GM18517 (cell line): ENCODE measurements around the gene TBC1D20.

Source experiments
- ATAC-seq: cut with Tn5 transposase; IDR thresholded peaks from one replicate; pipeline ENCODE4 v1.9.1; 2021; ENCODE audit warnings: mild to moderate bottlenecking, moderate library complexity; ENCODE audit not compliant: unreplicated experiment

Gene TBC1D20

DNA sequence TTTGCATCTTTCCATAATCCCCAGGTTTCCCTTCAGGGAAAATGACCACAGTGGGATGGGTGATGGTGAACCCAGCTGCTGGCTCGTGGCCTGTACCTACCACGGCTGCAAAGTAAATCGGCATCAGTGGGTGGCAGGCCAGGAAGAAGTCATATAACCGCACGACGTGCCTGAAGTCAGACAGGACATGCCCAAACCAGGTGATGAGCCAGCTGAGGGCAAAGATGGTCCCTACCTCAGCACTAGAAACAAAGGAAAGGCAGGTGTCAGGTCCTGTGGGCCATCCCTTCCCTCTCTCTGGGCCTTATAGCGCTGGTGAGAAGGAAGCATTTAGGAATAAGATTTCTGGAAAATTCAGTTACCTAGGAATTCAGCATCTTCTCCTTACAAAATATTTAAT is 22.2 kb downstream of the TBC1D20 start:
- ATAC-seq: no peak

DNA sequence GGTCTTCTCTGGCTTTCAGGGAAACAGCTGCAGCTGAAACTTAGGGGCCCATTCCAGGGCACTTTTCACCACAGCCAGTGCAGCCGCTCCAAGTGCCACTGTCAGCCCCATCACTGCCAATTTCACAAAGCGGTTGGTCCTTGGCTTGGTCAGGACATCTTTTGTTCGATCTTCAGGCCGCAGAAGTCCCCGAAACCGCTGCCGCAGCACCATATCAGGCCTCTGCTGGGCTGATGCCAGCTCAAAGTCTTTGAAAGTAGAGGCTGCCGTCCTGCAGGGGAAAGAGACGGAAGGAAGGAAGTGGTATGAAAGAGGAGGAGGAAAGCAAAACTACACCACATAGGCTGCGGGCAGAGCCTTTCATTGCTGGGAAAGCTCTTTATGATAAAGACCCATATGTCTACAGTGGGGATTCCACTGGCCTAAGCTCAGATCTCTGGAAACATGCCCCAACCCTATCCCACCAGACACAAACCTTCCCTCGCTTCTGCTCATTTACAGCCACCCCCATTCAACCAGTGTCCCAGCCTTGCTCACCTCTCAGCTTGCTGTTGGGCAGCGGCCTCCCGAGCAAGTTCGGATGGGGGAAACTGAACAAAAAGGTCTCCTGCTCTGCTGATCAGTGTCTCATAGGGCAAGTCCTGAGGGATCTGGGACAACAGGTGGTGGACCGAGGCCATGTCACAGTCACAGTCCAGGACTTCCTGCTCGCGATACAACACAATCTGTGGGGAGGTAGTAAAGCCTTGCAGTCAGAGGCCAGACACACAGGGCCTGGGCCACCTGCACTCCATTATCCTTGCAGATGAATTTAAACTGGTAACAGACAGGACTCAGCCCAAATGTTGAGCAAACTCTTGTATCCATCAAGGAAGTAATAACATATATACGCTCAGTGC is 23.5 kb downstream of the TBC1D20 start:
- no peak for ATAC-seq

DNA sequence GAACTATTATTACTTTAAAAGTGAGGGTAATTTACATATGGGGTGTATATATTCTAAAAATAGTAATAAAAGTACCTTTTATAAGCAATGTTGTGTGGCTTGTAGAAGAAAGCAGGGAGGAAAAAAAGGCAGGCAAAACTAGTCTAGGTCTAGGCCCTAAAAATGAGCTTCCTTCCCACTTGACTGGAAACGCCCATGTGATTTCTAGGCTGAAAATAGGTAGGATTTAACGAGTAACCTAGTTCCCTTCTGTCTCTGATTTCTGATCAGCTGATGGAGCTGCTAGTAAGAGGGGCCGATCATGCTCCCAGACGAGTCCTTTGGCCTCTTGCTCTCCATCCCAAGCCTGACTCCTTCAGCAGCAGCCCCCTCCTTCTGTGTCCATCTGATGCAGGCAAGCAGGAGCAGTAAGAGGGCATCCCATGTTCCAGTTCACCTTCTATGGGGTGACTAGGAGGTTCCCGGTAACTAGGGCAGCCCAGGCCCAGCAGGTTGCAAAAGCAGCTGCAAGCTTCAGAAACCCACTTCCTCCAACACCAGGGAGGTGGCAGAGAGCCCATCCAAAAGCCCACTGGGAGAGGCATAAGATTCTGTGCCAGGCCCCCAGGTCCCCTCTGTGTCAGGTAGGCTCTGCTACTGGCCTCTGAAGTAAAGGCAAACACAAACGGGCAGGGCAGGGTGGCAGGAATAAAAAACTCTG is 24.4 kb downstream of the TBC1D20 start:
- ATAC-seq: no peak

DNA sequence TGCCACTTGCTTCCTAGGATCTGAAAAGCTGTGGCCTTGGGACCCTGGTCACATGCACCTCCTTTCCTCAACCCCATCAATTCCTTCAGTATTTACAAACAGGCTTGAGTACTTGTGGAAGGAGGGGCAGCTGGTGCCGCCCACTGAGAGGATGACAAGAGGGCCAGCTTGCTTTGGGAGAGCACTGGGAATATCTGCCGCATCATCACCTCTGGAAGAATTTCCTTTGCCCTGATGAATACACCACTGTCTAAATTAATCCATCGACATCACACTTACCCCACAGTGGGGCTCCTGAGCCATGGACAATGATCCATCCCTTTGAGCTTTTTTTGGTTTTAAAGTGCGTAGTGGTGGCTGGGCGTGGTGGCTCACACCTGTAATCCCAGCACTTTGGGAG is 25.9 kb downstream of the TBC1D20 start:
- ATAC-seq: no peak

DNA sequence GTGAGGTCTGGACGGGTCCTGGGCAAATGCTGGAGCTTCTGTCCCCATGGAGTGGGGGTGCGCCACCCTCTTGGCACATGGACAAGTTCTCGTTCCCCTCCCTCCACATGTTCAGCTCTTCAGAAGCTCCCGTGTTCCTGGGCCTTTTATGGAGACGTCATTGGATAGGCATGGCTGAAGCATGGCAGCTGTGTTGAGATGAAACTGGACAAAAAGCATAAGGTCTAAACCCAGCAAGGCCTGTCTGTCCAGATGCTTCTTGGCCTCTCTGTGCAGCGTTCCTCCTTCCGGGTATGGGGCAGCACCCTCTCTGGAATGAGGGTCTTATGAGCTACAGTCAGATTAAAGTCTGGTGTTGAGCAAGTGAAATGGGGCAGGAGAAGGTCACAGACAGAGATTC is 26.8 kb downstream of the TBC1D20 start:
- ATAC-seq: no peak

DNA sequence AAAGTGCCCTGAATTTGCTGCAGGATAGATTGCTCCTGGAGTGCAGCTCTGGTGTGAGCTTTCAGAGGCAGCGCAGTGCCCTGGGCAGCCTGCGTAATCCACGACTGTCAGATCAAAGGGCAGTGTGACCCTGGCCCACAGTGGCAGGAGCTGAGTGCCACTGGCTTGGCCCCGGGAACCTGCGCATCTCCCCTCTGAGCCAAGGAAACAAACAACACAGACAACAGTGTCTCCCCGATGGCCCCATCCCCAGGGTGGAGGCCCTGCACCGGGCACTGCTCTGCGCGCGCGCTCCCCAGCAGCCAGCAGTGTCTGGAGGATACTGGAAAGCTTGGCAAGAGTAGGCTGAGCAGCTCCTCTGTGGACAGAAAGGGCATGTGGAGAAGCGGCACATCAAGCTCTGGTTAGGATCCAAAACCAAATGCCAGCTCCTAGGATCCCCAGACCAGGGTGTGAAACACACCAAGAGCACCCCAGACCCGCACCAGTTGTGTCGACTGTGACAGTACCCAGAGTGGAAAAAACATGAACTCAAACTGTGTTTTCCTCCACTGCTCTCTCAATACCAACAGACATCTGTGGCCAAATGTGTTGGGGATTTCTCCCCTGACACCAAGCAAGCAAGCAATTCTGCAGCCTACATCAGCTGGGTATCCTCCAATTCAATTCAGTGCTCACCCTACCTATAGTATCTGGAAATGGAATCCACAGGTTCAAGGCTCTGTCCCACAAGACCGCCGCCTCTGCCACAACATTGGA is 27.5 kb downstream of the TBC1D20 start:
- no peak for ATAC-seq

DNA sequence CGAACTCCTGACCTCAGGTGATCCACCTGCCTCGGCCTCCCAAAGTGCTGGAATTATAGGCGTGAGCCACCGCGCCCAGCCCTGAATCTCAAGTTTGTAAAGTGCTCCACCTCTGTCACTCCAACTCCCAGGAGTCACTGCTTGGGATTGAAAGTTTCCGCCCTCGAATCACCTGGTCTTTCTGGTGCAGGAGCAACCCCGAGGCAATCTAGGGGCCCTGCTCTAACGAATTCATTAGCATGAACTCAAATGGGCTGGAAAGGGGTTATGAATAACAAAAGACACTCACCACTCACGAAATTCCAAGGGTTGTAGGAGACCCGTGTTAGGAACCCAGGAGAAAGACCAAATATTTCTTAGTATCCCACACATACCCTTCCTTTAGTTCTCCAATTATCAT is 28.1 kb downstream of the TBC1D20 start:
- ATAC-seq: no peak

DNA sequence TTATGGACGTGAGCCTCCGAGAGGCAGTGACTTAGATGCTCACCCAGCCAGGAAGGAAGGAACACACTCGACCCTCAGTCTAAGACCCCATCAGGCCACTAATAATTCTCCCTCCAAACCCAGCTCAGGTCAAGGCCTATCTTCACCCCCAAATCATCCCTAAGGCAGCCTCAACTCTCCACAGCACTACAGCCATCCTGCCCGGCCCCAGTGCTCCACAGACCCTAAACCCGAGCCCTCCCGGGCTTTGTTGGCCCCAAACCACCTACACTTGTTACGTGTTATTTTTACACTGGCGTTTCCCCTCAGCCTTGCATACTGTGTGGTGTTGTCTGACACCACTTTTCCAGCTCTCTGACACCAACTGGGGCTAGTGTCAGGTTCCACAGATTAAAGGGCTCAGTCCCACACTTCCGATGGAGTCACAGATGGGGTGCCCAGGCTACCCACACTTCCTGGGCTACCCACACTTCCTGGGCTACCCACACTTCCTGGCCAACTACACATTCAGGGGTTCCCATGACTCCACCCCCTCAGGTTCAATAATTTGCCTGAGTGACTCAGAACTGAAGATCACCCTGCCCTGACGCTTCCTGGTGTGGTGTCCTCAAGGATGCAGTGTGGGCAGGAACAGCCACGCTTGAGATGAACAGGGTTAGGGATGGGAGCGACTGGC is 28.9 kb downstream of the TBC1D20 start:
- peak; percentile 85 for ATAC-seq

DNA sequence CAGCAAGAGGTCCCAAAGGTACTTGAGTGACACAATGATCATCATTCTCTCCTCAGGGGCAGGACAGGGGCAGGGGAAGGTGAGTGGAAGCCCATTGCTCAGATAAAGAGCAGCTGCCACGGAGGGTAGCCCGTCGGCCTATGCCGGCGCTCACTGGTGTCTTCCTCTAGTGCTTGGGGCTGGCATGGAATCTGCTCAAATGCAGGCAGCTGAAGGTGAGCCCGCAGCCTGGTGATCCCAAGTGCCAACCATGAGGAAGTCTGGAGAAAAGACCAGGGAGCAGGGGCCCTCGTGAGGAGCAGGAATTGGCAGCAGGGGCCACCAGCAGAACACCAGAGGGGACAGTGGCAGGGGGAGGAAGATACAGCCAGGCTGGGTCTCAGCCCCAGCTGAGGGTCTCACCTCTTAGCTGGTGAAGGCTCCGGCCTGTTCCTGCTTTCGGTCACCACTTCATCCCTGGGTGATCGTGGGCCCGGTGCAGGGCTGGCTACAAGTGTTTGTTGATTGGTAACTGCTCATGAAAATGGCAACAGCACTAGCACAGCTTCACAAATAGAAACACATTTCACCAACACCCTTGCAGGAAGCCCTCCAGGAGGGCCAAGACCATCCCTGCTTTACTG is 29.5 kb downstream of the TBC1D20 start:
- no peak for ATAC-seq

DNA sequence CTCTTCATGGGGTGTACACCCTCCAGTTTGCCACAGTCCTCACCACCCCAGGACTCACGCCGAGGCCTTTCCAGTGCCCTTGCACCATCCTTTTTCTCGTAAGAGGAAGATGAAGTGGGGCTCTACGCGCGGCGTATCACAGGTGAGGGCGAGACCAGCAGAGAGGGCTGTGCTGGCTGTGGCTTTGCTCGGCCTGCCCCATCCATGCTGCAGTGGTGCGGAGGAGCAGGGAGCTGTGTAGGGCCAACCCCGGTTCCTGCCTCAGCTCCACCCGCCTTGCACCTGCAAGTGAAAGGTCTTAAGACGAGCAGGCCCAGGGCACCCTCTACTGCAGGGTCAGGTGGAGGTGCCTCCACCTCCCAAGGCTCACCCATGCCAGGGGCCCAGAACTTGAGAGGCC is 30.1 kb downstream of the TBC1D20 start:
- ATAC-seq: no peak

DNA sequence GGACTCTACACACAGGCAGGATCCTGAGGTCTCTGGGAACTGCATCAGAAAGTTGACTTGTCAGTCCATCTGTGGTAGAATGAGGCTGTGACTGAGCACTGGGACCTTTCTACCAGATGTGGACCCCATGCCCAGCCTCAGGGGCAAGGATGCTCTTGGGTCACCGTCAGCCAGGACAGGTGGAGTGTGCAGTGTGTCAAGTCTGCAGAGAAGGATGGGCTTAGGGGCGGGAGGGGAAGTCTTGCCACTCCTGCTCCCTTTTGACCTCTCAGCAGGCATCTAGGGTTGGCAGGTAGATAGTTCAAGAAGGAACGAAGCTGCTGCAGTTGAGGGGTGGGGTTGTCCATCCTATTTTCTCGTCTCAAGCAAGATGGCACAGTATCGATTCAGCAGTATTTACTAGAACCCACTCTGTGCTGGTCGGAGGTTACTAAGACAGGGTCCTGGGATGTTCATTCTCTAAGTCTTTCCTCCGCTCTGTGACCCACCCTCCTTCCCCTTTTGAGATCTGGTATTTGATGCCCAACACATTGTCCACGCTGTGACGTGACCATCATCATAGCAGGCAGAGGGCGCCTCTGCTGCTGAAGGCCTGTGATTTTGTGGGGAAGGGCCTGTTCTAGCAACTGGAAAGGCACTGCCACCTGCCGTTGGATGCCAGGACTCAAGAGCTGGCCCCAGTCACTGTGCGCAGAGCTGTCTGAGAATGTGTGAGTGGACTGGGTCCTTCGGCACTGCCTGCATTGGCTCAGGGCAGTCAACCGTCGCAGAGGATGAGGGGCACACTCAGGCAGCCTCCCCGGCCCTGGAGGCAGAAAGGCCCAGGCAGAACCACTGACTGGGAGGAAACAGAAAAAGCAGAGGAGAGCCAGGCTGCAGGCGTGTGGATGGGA is 31.1 kb downstream of the TBC1D20 start:
- ATAC-seq: no peak

DNA sequence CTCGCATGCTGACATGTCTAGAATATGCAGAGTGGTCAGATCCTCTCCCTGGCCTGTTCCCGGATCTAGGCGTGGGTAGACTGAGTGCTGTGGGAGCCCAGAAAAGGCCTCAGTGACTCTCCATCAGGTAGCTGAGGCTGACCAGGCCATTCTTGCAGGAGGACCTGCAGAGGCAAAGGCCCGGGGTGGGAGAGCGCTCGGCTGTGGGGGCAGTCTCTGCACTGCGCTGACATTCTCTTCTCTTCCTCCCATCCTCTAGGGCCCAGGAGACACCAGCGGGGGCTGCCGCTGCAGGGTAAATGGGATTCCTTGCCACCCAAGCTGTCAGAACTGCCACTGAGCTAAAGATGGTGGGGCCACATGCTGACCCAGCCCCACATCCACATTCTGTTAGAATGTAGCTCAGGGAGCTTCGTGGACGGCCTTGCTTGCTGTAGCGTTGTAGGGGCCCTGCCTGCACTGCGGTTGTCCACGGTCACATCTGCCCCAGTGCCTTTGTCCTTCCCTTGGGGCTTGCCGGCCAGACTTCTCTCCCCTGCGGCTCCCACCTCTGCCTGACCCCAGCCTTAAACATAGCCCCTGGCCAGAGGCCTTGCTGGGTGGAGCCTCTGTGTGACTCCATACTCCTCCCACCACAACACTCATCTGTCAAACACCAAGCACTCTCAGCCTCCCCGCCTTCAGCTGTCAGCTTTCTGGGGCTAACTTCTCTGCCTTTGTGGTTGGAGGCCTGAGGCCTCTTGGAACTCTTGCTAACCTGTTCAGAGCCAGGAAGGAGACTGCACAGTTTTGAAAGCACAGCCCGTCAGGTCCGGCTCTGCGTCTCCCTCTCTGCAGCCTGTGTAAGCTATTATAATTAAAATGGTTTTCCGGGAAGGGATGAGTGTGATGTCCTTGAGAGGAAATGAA is 32.0 kb downstream of the TBC1D20 start:
- no peak for ATAC-seq

DNA sequence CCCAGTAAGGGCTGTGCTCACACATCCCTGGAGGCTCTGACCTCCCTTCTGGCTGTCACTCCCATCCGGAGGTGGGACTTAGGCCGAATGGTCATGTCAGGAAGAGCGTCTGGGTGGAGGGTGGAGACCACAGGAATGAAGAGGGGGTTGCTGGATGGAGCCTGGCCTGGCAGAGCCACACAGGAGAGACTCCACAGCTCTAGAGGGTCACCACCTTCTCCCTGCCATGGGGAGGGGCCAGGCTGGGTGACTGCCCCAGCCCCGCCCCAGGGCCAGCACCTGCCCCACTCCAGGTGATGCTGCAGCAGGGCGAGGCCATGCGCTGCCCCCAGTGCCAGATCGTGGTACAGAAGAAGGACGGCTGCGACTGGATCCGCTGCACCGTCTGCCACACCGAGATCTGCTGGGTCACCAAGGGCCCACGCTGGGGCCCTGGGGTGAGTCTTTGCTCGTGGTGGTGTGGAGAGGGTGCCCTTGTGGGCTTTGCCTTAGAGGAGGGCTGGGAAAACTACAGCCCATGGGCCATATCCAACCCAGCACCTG is 33.6 kb downstream of the TBC1D20 start:
- ATAC-seq: no peak

DNA sequence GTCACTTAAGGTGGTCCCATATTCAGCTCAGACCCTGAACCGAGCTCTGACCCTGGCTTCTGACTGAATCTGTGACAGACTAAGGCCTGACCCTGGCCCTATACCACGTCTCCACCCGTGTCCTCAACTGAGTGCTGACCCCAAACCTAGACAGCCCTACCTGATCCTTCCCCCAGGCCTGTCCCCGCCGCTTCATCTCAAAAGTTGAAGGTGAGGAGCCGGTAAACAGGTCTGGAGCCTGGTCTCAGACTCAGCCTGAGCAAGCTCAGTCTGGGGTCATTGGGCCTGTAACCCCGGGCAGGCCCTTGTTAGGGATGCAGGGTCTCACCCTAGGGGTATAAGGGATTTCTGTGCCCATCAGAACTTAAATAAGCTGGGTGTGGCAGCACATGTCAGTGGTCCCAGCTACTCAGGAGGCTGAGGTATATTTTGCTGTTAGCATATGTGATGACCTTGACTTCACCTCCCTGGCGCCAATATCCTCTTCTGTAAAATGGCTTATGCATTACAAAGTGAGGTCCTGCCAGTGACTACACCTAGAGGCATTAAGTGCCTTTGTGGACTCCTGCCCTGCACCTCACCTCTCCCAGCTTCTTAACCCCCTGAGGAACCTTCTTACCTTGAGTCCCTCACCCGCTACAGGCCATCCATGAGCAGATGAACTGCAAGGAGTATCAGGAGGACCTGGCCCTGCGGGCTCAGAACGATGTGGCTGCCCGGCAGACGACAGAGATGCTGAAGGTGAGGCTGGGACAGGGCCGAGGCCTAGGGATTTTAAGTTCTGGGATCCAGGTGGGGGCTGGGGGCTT is 34.3 kb downstream of the TBC1D20 start:
- no peak for ATAC-seq

DNA sequence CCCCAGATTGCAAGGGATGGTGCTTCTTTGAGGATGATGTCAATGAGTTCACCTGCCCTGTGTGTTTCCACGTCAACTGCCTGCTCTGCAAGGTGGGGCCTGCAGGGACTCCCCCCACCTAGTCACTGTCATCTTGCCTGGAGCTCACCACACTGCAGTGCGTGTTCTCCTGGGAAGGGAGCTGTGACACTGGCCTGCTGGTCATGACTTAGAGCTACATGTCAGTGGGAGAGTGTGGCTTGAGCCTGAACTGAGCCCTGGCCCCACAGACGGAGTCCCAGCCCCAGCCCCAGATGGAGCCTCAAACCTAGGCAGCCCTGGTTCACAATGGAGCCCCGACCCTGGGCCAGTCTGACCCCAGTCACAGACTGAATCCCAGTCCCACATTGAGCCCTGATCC is 34.9 kb downstream of the TBC1D20 start:
- no peak for ATAC-seq

DNA sequence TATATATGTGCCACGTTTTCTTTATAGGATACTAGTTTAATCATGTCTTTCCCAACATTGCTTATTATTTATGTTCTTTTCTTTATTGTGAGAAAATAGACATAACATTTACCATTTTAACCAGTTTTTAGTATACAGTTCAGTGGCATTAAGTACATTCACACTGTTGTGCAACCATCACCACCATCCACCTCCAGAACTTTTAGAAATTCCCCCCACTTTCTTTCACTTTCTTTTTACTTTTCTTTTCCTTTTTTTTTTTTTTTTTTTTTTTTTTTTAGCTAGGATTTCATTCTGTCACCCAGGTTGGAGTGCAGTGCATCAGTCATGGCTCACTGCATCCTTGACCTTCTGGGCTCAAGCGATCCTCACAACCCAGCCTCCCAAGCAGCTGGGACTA is 35.8 kb downstream of the TBC1D20 start:
- no peak for ATAC-seq

DNA sequence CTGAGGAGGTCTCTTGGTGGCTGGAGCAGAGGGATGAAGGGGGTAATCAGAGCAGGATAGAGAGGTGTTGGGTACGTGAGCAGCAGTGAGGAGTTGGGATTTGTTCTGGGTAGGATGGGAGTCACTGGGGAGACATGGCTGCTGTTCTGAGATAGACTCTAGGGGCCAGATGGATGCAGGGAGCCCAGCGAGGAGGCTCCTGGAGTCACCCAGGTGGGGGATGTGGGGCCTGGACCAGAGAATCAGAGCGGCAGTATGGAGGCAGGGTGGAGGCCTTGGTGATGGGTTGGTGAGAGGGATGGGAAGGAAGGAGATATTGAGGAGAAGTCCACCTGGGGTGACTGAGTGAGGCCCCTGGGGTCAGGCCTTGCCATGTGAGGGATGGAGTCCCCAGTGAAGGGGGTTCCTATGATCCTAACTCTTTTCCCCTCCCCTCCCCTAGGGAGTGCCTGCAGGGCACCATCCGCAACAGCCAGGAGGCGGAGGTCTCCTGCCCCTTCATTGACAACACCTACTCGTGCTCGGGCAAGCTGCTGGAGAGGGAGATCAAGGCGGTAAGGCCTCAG is 40.6 kb downstream of the TBC1D20 start:
- no peak for ATAC-seq
